ENCODE data around the gene FBF1. TPM values are rescaled to one million over a fixed set of nuclear protein-coding genes. Genes with fewer than 3 reads are reported as not detected.

The FBF1 gene
- total RNA-seq, 1 experiment from 2014 or later: 22.8 TPM

GRCh38 chr17:75875182-75875939 lies 65.5 kb downstream of the FBF1 start (continued):
- TF ChIP-seq POLR2AphosphoS5 (IDR thresholded peaks at IDR 0.05; ENCODE audit: low read depth, low read length): no peak; the same call in 1 of the 2 replicates

- H3K27ac ChIP-seq (ENCODE audit: low read depth, low read length): peak overlapping the region; percentile 99
- TF ChIP-seq SRF (IDR thresholded peaks at IDR 0.05; ENCODE audit: low read depth): no peak
- TF ChIP-seq ATF3 (IDR thresholded peaks at IDR 0.05): no peak
- no peak for TF ChIP-seq ZNF274 (IDR thresholded peaks at IDR 0.05; ENCODE audit: low read depth, low read length)
- TF ChIP-seq SP1 (IDR thresholded peaks at IDR 0.05; ENCODE audit: low read depth): no peak
- no peak for TF ChIP-seq REST (IDR thresholded peaks at IDR 0.05; ENCODE audit: low read depth)
- no peak for TF ChIP-seq CTCF (IDR thresholded peaks at IDR 0.05 in 2 of 3, conservative IDR thresholded peaks at IDR 0.05 in 1 of 3; ENCODE audit: borderline replicate concordance in 1 of 3, insufficient read depth in 1 of 3, low read depth in 2 of 3, low read length in 2 of 3)
- TF ChIP-seq EZH2 (IDR thresholded peaks at IDR 0.05): no peak
- TF ChIP-seq POLR2AphosphoS5 (IDR thresholded peaks at IDR 0.05; ENCODE audit: low read depth, low read length): no peak
- TF ChIP-seq ZBTB33 (IDR thresholded peaks at IDR 0.05; ENCODE audit: extremely low read depth, insufficient replicate concordance, low read length): no peak
- TF ChIP-seq EZH2phosphoT487 (IDR thresholded peaks at IDR 0.05; ENCODE audit: borderline replicate concordance): no peak
- no peak for TF ChIP-seq JUND (IDR thresholded peaks at IDR 0.05)
- TF ChIP-seq CEBPB (IDR thresholded peaks at IDR 0.05; ENCODE audit: low read depth): no peak
Observed at GRCh38 chr17:75874323-75875181, 66.3 kb downstream of the FBF1 start.

More at GRCh38 chr17:75874323-75875181, 66.3 kb downstream of the FBF1 start:
- intact Hi-C loops (cut with micrococcal nuclease): loop anchor here (5.0 kb wide), 1 partner anchor 97 kb away; a partner anchor contains a TSS
- Histone ChIP-seq H3K36me3 (ENCODE audit: control insufficient read depth in 1 of 2, insufficient read depth in 2 of 2, low read length in 2 of 2) (peaks cover 0 to 4% of the 10 kb centered on the region in 2 experiments; a peak in 1 of 4 replicates), H3K4me1 (ENCODE audit: control insufficient read depth in 1 of 2, insufficient read depth in 2 of 2, low read length in 2 of 2) (peaks cover 70 to 86% of the 10 kb centered on the region in 2 experiments), H3K27me3 (ENCODE audit: insufficient read depth, low read length) (no peaks in the 10 kb centered on the region), H3K9ac (ENCODE audit: low read length) (0 out of 2 replicates have a peak overlapping the region, but pooled peaks have one; percentile 96), H4K20me1 (ENCODE audit: insufficient read depth) (no peaks in the 10 kb centered on the region), H3K4me3 (replicated peaks in 1 of 2; ENCODE audit: low read depth in 1 of 2, low read length in 2 of 2) (no peak overlapping the region), H3K79me2 (ENCODE audit: insufficient read depth, low read length) (peaks cover 27% of the 10 kb centered on the region), H2AFZ (ENCODE audit: low read depth, low read length, poor library complexity, severe bottlenecking) (no peak overlapping the region), H3K9me2 (ENCODE audit: insufficient read depth) (no peaks in the 10 kb centered on the region), H3K4me2 (ENCODE audit: low read length) (peak overlapping the region; percentile 96; the same call in 1 of the 2 replicates), H3K9me3 (ENCODE audit: control insufficient read depth in 1 of 2, insufficient read depth in 1 of 2, low read depth in 1 of 2, low read length in 2 of 2) (no peaks in the 10 kb centered on the region)
- DNase-seq (ENCODE audit: low read depth, low spot score): no peak
- POLR2A ChIA-PET: interaction anchor here (0.6 to 5.0 kb wide), 5 partner anchors 18 to 350 kb away, joined by 3 to 27 read pairs (median 9); partner anchors contain the start of gene WBP2
- RAD21 ChIA-PET (ENCODE audit: low non-redundant PET in 1 of 2, low total read pairs in 2 of 2, uncharacterized antibody in 2 of 2, unreplicated experiment in 2 of 2): no interaction called here
- ATAC-seq: no peak
- no TSS peak for BruUV-seq (replicated peaks)
- CTCF ChIA-PET: interaction anchor here (1.7 to 6.3 kb wide), 4 partner anchors 13 to 94 kb away, joined by 6 to 57 read pairs (median 41); partner anchors contain the start of gene WBP2

All from HCT116 (cell line).